ENCODE data around the gene NUP98.
A peak's percentile ranks its signal among the peaks of the same experiment; 100 is the strongest.
"Not testable (repeated sequence)": the region's sequence is repeated elsewhere in the genome, so short reads cannot be mapped to it uniquely, and the experiment has no call there.

The NUP98 gene

GRCh38 chr11:3669742-3670183 is 127.6 kb downstream of the NUP98 start:
- DNase-seq (ENCODE audit: low read depth in 3 of 3): no peak

DNA sequence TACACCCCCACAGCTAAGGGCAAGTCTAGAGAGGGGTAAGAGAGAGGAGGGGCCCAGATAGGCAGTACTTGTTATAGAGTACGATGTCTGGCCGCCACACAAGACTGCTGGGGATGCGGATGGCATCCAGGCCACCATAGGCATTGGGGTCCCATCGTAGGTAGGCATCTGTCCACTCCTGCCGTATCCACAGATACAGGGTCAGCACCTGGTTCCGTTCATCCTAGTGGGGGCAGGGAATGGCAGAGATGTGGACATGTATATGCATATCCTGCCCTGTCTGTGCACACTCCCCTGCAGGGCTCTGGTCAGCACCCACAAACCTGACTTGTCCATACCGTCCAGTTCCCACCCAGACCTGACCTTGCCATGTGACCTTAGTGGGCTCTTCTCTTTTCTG is 128.2 kb downstream of the NUP98 start:
- DNase-seq (ENCODE audit: low read depth in 3 of 3): no peak

DNA sequence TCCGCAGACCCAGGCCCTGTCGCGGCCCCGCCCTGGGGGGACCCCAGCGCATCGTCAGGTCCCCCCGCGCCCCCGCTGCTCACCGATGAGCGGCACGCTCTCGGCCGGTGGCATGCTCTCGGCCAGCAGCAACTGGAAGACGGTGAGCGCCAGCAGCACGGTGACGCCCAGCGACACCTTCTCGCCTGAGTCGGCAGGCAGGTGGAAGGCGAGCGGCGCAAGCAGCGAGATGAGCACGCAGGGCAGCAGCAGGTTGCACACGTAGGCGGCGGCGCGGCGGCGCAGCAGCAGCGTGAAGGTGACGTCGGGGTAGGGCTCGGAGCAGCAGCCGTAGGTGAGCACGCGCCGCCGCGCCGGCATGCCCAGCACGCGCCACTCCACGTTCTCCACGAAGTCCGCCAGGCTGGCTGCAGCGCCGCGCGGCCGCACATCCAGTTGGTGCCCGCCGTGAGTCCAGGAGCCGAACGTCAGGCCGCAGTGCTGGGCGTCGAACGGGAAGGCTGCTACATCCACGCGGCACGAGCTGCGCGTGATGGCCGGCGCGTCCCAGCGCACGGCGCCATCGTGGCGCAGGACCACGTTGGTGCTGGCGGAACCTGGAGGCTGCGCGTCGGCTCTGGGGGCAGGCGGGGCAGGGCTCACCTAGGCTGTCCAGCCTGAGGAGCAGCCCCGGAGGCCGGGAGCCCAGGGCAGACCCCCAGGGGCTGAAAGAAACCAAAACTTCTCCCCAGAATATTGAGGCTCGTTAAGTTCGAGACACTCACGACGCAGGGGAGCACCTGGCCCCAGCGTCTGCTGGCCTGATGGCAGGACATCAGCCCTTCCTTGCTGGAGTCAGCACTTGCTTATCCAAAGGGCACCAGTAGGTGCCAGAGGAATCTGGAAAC is 130.0 kb downstream of the NUP98 start:
- no peak for DNase-seq (ENCODE audit: low read depth in 3 of 3)

- no peak for DNase-seq (ENCODE audit: low read depth in 3 of 3)
These were observed 131.3 kb downstream of the NUP98 start for GRCh38 chr11:3666023-3666530.

- no peak for DNase-seq (ENCODE audit: low read depth in 3 of 3)
These were observed 131.9 kb downstream of the NUP98 start for GRCh38 chr11:3665336-3666022.

- DNase-seq (ENCODE audit: low read depth in 3 of 3): no peak
These were observed 133.2 kb downstream of the NUP98 start for GRCh38 chr11:3664032-3664630.

DNA sequence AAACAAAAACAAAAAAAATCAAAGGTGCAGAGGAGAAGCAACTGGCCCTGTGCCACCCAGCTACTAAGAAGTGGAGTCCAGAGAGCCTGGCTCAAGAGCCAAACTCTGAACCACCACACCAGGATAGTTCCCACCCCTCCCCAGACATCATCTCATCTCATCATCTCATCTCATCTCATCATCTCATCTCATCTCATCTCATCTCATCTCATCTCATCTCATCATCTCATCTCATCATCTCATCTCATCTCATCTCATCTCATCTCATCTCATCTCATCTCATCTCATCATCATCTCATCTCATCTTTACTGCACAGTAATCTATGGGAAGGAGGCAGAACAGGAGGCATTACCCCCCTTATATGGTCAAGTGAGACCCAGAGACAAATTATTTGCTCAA is 134.5 kb downstream of the NUP98 start:
- no peak for DNase-seq (ENCODE audit: low read depth in 3 of 3)

- no peak for DNase-seq (ENCODE audit: low read depth in 3 of 3)
These were observed 136.4 kb downstream of the NUP98 start for GRCh38 chr11:3660960-3661359.

DNA sequence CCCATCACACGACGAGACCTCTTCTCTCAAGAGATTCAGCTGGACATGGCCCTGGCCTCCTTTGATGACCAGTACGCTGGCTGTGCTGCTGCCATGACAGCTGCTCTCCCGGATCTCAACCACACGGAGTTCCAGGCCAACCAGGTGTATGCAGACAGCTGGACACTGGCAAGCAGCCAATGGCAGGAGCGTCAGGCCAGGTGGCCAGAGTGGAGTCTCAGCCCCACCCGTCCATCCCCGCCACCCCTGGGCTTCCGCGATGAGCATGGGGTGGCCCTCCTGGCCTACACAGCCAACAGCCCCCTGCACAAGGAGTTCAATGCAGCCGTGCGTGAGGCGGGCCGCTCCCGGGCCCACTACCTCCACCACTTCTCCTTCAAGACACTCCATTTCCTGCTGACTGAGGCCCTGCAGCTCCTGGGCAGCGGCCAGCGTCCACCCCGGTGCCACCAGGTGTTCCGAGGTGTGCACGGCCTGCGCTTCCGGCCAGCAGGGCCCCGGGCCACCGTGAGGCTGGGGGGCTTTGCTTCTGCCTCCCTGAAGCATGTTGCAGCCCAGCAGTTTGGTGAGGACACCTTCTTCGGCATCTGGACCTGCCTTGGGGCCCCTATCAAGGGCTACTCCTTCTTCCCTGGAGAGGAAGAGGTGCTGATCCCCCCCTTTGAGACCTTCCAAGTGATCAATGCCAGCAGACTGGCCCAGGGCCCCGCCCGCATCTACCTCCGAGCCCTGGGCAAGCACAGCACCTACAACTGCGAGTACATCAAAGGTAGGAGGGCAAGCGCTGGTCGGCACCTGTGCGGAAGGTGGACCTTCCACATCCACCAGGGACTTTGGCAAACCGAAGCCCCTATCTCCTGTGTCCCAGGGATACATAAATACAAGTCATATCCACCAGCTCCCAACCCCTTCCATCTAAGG is 137.5 kb downstream of the NUP98 start:
- no peak for DNase-seq (ENCODE audit: low read depth in 3 of 3)

DNA sequence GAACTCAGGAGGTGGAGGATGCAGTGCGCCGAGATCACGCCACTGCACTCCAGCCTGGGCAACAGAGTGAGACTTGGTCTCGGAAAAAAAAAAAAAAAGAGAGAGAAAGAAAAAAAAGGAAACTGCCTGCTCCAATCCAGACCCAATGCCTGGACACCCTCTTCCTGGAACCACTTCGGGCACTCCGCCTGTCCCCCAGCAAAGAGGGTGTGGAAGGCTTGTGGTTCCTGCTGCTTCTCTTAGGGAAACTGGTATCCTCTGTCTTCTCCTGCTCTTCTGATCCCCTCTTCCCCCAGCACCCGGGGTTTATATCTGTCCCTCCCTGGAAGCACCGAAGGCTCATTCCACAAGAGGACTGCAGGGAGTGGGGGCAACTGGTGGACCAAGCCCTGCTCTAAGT is 139.1 kb downstream of the NUP98 start:
- DNase-seq (ENCODE audit: low read depth in 3 of 3): no peak

- DNase-seq (ENCODE audit: low read depth in 3 of 3): not testable (repeated sequence)
These were observed 140.0 kb downstream of the NUP98 start for GRCh38 chr11:3657331-3657730.

DNA sequence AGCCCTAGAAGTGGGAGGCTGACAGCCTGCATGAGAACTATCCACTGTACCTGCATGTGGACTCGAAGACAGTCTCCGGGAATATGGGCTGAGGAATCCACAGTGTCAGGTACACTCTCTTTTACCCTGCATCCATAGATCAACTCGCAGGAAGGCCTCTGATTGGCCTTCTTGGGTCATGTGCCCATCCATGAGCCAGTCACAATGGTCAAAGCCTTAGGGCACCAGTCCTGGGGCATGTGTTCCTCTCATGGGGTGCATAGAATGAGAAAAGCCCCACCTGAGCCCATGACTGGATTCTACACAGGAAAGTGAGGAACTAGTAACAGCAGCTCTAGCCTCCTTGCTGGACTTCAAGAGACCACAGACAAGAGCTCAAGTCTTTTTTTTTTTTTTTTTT is 141.8 kb downstream of the NUP98 start:
- DNase-seq (ENCODE audit: low read depth in 3 of 3): no peak

DNA sequence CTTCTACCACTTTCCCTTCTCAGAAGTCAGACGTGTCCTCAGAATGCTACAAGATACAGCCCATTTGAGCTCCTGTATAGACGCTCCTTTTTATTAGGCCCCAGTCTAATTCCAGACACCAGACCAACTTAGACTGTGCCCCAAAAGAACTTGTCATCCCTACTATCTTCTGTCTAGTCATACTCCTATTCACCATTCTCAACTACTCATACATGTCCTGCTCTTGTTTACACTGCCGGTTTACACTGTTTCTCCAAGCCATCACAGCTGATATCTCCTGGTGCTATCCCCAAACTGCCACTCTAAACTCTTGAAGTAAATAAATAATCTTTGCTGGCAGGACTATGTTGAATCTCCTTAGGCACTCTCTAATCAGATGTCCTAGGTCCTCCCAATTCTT is 144.8 kb downstream of the NUP98 start:
- not testable (repeated sequence) for DNase-seq (ENCODE audit: low read depth in 3 of 3)

GRCh38 chr11:3649374-3649773 is 148.0 kb downstream of the NUP98 start:
- not testable (repeated sequence) for DNase-seq (ENCODE audit: low read depth in 3 of 3)

- not testable (repeated sequence) for DNase-seq (ENCODE audit: low read depth in 3 of 3)
These were observed 148.5 kb downstream of the NUP98 start for GRCh38 chr11:3648843-3649242.

- DNase-seq (ENCODE audit: low read depth in 3 of 3): no peak
These were observed 151.8 kb downstream of the NUP98 start for GRCh38 chr11:3645552-3645951.

GRCh38 chr11:3644817-3645235 is 152.5 kb downstream of the NUP98 start, which contains the start of gene ART1:
TSS of gene ART1 (plus strand) at chr11:3645128. CDS start at chr11:3659214, 14,086 bp downstream.
- DNase-seq (ENCODE audit: low read depth in 3 of 3): no peak

DNA sequence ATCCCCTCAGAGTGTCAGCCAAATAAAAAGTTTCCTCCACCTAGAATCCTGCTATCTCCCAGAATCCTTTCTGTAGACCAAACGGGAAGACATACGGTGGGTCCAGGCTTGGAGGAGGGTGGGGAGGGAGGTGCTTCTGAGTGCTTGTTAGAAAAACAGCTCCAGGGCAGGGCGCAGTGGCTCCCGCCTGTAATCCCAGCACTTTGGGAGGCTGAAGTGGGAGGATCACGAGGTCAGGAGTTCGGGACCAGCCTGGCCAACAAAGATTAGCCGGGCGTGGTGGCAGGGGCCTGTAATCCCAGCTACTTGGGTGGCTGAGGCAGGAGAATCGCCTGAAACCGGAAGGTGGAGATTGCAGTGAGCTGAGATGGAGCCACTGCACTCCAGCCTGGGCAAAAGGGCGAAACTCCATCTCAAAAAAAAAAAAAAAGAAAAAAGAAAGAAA is 154.2 kb downstream of the NUP98 start:
- not testable (repeated sequence) for DNase-seq (ENCODE audit: low read depth in 3 of 3)

GRCh38 chr11:3642071-3642951 is 155.0 kb downstream of the NUP98 start:
- peak; percentile 25 to 61 (median 51) for DNase-seq (ENCODE audit: low read depth in 3 of 3)

- DNase-seq (ENCODE audit: low read depth in 3 of 3): no peak
These were observed 155.7 kb downstream of the NUP98 start, which contains the start of gene ART5 for GRCh38 chr11:3641701-3642070. TSS of gene ART5 (minus strand) at chr11:3641992. CDS start at chr11:3641862, 130 bp downstream.
